A172 (cell line): ENCODE measurements around the gene GLG1. TPM values are rescaled to one million over a fixed set of nuclear protein-coding genes. Genes with fewer than 3 reads are reported as not detected.

Source experiments
- DNase-seq: peaks from one replicate; pipeline ENCODE4 v3.0.0-alpha.2; 2015; ENCODE audit warnings: low spot score
- total RNA-seq: library from RNA; depleted of rRNA; stranded (reverse); fragments of >200 nt; shearing (Covaris generic); gene quantifications from 2 replicates; pipeline ENCODE4 v1.2.3, GENCODE V29; 2014

Gene GLG1
- total RNA-seq, 1 experiment from 2014 or later = 88.7 TPM

DNA sequence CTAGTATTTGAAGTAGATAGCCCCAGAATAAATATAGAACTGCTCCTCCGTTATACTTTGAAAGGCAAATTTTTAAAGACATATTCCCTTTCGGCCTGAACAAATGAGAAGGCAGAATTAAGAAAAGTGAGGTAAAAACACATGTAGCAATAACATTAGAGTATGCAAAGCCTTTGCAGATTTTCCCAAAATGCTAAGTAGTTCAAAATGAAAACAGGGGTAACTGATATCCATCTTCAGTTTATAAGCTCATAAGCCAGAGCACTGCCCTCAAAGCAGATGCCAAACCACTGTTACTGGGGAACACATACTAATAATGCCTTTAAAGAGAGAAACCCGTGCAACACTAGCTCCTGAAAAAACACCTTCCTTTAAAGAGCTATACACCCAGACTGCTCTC lies 134.4 kb downstream of the GLG1 start:
- no peak for DNase-seq

GRCh38 chr16:74472010-74472409 lies 134.9 kb downstream of the GLG1 start:
- DNase-seq = no peak

GRCh38 chr16:74469946-74470478 lies 136.9 kb downstream of the GLG1 start:
- no peak for DNase-seq

DNA sequence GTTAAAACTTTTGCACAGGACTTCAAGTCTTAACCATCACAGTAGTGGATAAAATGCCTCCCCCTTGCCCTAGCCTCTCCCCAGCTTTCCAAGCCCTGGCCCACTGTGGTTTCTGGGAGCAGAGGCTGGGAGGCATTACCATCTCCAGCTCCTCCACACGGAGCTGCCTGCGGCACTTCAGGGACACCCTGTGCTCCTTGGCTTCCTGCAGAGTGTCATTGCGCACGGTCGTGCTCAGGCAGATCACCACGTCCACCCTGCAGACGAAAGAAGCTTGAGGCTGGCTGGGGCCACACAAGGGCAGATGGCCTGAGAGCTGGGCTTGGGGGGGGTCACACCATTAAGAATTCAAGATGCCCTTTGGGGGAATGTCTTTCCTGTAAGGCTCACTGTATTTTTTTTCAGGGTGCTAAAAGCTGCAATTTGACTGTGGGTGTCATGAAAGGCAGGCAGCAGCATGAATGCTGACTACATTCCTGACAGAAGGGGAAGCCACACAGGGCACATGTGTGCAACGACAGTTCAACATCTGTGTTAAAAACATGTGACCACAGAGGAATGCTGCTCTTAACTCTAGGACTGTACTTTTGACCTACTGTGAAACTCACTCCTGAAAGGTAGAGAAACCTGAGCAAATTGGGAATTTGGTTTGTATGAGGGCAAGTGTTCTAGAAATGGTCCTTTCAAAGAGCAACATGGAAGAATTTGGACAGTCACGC lies 137.9 kb downstream of the GLG1 start:
- DNase-seq = no peak

DNA sequence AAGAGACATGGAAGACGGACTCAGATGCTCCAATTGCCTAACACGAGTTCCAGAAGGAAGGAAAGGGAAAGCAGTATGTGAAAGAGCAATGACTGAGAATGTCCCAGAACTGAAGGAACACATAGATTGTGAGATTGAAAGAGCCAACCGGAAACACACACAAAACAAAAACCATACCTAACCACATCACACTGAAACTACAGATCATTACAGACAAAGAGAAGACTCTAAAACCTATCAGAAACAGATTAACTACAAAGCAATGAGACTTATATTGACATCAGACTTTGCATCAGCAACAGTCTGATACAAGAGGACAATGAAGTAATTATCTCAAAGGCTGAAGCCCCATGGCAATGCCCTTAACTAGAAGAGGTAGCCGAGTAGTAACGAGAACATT lies 140.0 kb downstream of the GLG1 start:
- DNase-seq = no peak

- no peak for DNase-seq
Measured at GRCh38 chr16:74465851-74466685, 140.8 kb downstream of the GLG1 start.

GRCh38 chr16:74465281-74465680 lies 141.6 kb downstream of the GLG1 start:
- no peak for DNase-seq

GRCh38 chr16:74463888-74464287 lies 143.0 kb downstream of the GLG1 start:
- DNase-seq = no peak

GRCh38 chr16:74462361-74462760 lies 144.6 kb downstream of the GLG1 start:
- peak; percentile 6 for DNase-seq

DNA sequence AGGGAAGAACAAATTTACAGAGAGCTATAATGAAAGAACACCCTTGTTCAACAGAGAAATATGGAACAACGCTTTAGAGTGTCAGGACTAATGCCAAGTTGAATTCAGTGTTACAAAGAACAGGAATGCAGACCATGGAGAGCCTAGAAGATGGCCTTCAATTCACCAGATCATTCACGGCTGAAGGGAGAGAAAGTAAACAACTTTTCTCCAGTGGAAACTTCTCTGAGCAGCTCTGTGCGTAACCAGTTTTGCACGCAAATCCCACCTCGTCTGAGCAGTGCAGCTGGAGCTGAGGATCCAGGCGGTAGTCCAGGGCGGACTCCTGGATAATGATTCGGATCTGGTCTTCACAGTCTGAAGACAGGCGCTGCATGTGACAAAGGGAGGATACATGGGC lies 145.1 kb downstream of the GLG1 start:
- DNase-seq = no peak

DNA sequence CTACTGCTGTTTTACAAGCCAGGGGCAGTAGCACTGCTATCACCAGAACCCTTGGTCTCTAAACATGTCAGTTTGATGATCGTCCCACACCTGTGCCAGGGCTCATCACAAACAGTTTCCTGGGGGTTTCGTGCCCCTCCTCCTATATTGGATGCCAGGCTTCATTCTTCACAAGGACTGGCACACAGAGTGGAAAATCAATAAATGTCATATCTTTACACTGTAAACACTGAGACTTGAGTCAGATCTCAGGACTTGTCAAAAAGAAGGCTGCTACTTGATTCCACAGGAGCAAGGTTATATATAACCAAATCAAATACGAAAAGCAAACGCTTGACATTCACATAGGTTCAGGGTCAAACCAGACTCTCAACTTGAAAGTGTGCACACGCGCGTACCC lies 146.4 kb downstream of the GLG1 start:
- DNase-seq = no peak

DNA sequence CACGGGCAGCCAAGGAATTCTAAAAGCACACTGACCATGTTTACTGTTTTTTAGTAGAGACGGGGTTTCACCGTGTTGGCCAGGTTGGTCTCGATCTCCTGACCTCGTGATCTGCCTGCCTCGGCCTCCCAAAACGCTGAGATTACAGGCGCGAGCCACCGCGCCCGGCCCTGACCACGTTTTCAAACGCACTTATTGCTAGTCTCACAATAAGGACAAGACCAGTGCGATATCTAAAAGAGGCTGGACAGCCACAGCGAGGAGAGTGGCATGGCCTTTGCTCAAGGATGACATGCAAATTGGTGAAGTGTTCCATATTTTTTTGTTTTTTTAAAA lies 150.7 kb downstream of the GLG1 start:
- no peak for DNase-seq

DNA sequence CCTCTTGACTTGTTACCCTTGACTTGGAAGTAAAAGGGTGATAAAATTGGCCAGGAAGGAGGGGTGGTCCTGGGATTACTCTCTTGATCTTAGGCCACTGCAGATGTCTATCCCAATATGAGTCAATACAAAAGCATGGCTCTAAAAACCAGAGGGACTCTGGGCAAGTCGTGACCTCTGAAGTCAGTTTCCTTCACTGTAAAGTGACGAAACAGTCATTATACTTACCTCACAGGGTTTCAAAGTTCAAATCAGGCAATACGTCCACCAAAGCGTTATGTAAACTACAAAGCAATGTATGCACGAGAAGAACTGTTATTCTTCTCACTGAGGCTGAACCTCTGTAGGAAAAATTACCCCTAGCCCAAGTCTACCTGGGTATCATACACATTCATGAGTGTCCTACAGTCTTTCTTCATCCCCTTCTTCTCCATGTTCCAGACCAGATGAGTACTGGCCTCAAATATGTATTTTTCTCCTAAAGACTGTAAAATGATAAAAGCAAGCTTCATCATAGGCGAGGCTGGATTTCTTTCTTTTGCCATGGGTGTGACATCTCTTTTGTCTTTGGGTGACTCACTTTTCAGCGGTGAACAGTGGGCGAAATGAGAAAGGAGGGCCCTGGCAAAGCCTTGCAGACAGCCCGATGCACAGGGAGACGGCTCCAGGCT lies 151.2 kb downstream of the GLG1 start:
- DNase-seq = peak; percentile 40

DNA sequence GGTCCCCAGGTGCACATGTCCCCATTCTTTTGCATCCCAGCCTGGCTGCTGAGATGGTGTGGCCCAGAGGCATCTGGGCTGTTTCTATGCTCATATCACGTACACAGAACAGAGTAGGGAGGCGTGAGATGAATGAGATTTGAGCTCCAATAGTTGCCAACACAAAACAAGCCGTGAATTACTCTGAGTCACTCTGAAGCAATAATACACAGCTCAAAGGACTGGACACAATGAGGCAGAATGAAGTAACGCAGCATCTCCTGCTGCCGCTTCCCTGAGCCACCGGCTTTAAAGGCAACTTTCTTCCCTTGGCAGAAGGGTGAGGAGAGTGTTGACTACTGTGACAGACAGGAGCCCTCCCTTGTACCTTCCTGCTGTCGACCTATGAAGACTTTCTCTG lies 151.7 kb downstream of the GLG1 start:
- DNase-seq = peak; percentile 5

- no peak for DNase-seq
Measured at GRCh38 chr16:74451951-74452758, 154.8 kb downstream of the GLG1 start.

DNA sequence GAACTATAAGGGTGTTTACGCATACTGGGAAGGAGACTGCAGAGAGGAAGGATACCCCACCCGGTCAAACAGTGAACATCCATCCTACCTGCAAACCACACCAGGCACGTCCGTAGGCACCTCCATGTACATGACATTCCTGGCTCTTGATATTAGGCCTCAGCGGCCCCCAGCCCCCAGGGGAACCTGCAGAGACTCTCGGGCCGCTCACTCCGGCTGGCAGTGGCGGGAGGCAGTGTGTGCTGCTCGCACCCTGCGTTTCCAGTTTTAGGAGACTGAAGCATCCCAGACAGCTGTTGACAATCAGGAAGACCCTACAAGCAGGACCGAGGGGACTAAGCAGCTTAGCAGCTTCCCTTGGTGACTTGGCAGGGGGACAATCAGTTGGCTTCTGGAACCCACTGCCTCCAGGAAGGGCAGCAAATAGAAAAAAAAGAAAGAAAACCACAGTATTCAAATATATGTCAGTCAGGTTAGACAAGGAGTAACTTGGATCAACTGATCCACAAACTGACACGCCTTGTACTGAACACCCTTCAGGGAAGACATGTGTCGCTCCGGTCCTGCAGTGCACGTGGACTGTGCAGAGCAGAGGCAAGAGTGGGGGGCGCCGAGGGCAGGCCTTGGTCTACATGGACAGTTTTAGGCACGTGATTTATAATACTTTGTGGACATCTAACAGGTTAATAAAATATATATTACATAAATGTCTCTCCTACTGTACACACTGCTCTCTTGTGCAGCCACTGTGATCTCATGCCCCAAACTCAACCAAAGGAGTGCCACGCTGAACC lies 155.8 kb downstream of the GLG1 start:
- no peak for DNase-seq

DNA sequence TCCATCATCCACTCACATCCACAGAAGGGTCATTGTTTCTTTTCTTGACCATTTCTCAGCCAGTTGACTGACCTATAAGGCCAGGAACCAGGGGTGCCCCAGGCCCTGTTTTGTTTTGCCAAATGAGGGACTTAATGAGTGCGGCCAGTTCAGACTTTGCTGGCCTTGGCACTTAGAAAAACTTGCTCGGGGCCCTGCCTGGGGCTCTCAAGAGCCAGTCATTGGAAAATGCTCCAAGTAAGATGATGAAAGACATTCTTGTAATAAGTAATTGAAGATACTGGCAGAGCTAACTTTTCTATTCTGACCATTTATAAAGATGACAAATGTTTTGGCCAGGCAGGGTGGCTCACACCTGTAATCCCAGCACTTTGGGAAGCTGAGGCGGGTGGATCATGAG lies 156.7 kb downstream of the GLG1 start:
- DNase-seq = no peak

DNA sequence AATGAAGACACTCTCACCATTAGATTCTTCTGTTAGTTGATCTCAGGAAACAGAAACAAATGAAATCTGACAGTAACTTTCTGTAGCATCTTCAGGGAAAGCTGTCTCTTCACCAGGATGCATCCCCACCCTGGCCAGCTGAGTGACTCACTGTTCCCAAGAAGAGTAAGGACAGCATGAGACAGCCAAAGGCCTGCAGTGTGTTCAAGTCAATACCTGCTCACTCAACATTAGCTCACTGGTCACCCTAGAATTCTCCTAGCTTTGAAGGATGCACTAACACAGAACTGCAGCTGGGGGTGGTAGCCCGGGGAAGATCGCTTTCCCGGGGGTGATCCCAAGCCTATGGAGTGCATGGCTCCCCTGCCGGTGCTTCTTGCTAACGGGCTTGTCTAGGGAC lies 157.4 kb downstream of the GLG1 start:
- DNase-seq = peak; percentile 85

DNA sequence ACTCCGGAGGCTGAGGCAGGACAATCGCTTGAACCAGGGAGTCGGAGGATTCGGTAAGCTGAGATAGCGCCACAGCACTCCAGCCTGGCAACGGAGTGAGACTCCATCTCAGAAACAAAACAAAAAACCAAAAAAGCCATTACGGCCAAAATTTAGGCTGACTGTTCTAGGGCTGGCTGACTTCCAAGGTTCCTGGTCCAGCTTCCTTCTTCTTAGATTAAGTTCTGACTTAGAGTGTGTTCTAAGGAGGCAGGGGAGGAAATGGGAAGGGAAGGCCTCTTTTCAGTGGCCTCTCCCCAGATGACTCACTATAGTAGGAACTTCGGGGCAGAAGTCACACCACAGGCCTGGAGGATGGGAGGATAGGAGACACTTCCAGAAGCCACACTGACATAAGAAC lies 157.9 kb downstream of the GLG1 start:
- peak; percentile 96 for DNase-seq

GRCh38 chr16:74447578-74447977 lies 159.3 kb downstream of the GLG1 start:
- DNase-seq = no peak

DNA sequence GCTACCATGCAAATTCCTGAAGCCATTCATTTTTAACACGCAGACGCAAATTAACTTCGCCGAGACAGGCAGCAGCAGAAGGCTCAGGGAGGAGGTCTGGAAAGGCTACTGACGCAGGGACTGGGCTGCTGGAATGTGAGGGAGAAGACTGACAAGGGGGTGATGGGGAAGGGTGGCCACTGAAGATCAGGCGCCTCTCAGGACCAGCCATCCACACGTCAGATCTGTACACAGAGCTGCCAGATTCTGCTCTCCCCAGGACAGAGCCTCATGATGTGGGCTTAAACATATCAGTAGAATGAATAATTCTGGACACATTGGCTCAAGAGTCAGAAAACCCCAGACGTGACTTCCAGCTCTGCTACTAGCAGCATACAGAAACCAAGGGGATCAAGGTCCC lies 160.0 kb downstream of the GLG1 start:
- DNase-seq = no peak
